Muscle of arm (tissue), 12 donors: ENCODE measurements around the gene WNK4. TPM values are rescaled to one million over a fixed set of nuclear protein-coding genes. Genes with fewer than 3 reads are reported as not detected.
"Not testable (repeated sequence)": the region's sequence is repeated elsewhere in the genome, so short reads cannot be mapped to it uniquely, and the experiment has no call there.

Source experiments
- DNase-seq: peaks from one replicate; pipeline ENCODE4 v3.0.0-alpha.2; 2013
- polyA plus RNA-seq, 12 donors: library from polyadenylated mRNA; unstranded; fragments of 120-200 nt; gene quantifications; one replicate each; pipeline ENCODE4 v1.2.1, GENCODE V29; 2013; ENCODE audit not compliant: insufficient read length in 12 of 12

Gene WNK4
- polyA plus RNA-seq, 12 donors = 0.32 to 3.3 (median 0.67) TPM; not detected in 2

DNA sequence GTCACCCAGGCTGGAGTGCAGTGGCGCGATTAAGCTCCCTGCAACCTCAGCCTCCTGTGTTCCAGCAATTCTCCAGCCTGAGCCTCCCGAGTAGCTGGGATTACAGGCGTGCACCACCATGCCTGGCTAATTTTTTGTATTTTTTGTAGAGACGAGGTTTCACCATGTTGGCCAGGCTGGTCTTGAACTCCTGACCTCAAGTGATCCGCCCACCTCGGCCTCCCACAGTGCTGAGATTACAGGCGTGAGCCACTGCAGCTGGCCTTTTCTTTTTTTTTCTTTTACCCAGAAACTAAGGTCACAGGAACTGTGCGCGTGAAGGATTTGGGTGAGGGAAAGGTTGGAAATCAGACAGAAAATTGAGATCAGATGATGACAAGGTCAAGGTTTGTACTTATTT lies 10.4 kb upstream of the WNK4 start:
- DNase-seq = not testable (repeated sequence)

DNA sequence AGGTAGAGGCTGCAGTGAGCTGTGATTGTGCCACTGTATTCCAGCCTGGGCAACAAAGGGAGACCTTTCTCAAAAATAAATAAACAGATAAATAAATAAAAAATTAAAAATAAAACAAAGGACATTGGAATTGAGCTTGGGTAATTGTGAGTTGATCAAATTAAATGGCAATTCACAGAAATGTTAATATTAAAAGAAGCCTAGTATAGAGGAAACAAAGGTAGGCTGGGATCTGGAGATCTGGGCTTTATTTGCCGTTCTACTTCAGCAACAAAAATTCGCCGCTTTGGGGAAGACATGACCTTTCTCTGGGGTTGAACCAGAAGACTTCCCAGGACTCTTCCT lies 7.5 kb upstream of the WNK4 start:
- no peak for DNase-seq

DNA sequence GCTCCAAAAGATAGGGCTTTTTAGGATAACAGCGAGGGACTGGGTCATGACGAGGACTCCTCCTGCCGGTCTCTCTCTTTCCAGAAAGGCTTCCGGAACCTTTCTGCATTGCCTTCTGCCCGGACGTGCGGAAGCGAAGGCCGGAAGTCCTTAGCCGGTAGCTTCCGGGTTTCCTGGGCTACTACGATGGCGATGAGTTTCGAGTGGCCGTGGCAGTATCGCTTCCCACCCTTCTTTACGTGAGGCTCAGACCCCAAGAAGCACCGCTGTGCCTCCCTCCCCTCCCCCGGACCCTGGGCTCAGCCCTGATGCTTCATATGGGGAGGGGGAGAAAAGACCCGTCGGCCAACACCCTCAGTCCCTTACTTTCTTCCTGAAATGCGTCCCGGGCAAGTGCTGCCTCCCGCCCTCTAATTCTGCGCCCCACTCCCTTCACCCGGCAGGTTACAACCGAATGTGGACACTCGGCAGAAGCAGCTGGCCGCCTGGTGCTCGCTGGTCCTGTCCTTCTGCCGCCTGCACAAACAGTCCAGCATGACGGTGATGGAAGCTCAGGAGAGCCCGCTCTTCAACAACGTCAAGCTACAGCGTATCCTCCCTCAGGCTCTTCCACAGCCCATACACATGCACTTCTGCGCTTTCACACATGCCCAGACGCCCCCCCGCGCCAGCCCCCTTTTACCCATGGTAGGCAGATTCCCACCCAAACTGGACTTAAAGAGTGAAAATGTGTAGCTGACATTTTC lies 6.9 kb upstream of the WNK4 start, which contains the start of gene VPS25:
Gene VPS25 (plus strand): TSS at position 160 of the 746 bp plus-strand sequence. CDS start 27 bp downstream, at position 187.
- DNase-seq = peak; percentile 88

DNA sequence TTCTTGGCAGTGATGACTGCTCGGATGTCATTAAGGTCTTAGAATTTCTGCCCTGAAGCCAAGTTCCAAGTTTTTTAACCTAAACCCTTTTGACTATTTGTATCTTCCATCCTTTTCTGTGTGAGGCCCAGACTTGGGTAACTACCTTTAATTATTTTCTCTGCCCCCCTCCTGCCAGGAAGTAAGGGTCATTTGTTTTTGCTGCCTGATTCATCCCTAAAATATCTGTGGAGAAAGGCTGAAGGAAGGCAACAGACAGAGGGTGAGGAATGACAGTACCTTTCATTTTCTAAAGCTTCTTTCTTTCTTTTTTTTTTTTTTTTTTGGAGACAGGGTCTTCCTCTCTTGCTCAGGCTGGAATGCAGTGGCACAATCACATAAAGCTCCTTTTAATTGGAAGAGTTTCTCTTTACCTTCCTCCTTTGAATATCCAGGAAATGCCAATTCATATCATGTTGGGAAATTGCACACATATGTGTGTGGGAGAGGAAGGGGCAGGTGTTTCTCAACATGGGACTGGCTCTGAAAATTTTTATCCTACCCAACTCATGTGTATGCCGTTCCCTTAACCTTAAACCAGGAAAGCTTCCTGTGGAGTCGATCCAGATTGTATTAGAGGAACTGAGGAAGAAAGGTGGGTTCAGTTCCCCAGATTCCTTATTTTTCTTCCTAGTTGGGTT lies 6.2 kb upstream of the WNK4 start:
- DNase-seq = no peak

DNA sequence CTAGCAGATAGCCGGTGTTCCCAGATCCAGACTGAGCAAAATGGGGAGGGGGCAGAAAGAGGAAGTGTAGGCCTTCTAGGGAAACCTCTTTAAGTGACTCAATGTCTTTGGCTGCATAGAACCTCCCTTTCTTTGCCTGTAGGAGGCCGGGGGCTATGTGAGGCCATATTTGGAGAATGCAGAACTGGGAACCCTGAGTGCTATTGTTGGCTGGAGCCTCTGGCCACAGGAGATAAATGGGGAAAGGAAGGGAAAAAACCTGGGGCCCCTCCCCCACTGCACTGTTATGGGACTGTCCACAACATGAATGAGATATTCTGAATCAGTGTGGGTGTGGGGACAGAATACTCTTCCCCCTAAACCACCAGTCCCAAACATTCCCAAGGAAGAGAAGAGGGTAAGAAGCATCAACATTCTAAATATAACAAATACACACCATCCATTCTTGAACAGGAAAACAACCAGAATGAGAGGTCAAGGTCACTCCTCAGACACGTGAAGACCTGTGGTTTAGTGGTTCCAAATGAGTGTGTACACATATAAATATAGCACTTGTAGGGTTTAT lies 4.8 kb upstream of the WNK4 start:
- no peak for DNase-seq

DNA sequence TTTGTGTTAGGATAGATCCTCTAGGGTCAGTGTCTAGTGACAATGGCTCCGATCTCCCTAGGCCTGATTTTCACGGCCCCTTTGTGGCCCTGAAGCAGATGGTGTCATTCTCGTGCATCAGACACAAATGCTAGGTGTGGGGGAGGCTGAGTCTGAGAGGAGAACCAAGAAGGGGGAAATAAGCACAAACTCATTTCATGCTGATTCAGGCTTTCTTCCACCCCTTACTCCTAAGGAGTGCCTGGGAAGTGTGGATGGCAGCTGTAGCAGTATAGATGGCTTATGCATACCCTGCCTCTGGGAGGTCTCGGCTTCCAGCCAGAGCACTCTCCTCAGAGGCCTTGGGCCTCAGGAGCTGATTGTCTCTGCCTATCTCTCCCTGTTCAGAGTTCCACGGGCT lies 1.8 kb upstream of the WNK4 start:
- DNase-seq = no peak

DNA sequence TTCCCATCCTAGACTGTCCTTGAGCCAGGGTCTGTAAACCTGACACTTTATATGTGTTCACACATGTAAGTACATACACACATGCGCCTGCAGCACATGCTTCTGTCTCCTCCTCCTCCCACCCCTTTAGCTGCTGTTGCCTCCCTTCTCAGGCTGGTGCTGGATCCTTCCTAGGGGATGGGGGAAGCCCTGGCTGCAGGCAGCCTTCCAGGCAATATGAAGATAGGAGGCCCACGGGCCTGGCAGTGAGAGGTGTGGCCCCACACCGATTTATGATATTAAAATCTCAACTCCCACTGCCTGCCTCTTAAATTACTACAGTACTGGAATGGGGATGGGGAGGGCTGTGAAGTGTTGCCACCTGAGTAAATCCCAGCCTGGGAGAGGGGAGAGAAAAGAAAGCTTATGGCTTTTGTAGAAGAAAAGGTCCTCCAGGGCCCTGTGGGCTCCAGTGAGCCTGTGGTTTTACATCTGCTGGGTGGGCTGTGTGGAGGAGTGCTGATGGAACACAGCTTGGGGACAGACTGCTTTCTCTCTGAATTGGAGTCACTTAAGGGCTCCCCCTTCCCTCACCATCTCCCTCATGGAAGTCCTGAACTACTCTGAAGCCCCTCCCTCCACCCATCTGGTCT lies 990 bp upstream of the WNK4 start:
- no peak for DNase-seq

DNA sequence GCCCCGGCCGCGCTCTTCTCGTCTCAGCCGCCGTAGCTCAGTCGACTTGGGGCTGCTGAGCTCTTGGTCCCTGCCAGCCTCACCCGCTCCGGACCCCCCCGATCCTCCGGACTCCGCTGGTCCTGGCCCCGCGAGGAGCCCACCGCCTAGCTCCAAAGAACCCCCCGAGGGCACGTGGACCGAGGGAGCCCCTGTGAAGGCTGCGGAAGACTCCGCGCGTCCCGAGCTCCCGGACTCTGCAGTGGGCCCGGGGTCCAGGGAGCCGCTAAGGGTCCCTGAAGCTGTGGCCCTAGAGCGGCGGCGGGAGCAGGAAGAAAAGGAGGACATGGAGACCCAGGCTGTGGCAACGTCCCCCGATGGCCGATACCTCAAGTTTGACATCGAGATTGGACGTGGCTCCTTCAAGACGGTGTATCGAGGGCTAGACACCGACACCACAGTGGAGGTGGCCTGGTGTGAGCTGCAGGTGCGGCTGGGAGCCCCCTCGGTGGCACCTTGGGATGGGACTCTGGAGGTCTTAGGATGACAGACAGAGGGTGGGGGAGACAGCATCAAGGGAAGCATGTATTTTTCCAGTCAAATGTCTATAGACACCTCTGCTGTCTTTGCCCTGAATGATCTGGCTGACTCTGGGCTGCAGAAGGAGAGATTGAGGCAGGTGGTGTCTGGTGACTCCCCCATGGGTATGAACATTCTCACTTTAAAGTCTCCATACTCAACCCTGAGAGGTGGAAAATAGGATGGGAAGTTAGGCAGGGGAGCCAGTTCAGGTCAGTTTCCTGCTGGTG lies 635 bp downstream of the WNK4 start:
- DNase-seq = no peak

DNA sequence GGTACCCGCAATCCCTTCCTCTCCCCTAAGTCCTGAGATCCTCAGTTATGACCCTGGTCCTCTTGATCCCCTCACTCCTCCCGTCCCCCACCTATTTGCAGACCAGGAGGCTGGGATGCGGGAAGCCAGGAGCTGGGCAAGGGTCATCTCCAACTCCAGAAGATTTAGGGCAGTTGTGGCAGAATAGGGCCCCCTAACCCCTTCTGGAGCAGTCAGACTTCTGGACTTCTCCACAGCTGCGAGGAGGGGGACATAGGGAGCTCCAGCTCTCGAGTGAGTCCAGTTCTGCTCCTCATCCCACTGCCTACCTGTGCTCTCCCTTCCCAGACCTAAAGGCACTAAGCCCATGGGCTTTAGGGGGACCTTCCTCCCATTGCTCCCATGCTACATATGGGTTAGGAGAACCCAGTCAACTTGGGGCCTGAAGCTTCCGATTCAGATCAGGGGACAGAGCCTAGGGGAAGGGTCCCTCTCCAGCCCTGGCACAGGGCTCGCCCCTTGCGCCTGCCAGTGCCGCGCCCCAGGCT lies 1.3 kb downstream of the WNK4 start:
- DNase-seq = no peak

DNA sequence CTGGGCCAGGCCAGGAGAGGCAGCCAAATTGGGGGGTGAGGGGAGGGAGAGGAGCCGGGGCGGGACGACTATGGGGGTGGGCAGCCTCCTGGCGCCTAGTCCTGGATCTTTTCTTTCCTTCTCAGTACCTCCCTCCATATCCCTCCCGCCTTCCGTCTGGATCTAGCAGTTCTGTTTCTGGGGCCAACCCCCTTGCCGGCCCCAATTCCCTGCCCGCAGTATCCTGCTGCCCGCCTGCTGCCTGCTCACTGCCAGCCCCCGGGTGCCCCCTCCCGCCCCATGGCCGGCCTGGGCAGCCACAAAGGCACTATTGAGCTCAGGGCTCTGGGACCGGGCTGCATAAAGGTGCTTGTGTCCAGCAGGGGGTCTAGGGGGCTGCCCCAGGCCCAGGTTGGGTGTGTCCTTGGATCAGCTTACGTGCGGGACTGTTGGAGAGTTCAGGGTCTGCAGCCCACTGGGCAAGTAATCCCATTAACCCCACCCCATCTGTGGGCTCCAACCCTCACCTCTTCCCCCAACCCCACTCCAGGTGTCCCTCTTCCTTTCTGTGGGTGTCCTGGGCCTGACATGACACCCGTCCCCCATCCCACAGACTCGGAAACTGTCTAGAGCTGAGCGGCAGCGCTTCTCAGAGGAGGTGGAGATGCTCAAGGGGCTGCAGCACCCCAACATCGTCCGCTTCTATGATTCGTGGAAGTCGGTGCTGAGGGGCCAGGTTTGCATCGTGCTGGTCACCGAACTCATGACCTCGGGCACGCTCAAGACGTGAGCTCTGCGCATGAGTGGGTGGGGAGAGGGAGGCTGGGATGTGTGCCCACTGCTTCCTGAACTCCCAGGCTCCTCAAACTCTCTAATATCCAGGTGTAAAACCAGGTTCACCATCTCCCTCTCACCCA lies 2.0 kb downstream of the WNK4 start:
- DNase-seq = no peak

DNA sequence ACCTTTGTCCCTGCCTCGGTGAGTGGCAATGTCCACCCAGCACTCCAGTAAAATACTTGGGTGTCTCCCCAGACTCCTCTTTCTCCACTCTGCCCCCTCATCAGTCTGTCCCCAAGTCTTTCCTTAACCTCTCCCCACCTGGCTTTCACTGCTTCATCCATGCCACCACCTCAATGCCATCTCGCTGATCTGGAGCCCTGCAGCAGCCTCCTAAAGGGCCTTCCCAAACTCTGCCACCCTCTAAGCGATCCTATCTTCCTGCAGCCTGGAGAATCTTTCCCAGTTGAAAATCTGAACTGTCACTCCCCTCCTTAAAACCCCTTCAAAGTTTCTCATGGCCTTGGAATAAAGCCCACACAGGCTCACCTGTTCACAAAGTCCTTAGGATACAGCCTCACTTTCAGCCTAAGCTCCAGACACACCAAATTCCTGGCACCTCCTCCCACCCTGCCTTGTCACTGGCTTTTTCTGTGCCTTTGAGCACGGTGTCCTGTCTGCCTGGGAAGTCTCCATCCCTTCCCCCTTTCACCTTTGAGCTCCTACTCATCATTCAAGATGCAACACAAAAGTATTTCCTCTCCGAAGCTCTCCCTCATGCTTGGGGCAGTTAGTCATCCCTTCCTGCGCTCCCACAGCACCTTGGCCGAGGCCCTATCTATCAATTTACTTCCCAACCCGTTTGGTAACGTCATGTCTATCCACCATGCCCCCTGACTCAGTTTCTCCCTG lies 2.8 kb downstream of the WNK4 start:
- no peak for DNase-seq

DNA sequence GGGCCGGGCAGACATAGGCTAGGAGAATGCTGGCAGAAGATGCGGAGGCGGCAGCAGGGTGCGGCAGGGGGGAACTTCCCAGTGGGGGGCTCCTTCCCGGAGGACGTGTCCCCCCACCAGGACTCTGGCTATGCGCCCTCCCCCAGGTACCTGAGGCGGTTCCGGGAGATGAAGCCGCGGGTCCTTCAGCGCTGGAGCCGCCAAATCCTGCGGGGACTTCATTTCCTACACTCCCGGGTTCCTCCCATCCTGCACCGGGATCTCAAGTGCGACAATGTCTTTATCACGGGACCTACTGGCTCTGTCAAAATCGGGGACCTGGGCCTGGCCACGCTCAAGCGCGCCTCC lies 3.4 kb downstream of the WNK4 start:
- DNase-seq = no peak

DNA sequence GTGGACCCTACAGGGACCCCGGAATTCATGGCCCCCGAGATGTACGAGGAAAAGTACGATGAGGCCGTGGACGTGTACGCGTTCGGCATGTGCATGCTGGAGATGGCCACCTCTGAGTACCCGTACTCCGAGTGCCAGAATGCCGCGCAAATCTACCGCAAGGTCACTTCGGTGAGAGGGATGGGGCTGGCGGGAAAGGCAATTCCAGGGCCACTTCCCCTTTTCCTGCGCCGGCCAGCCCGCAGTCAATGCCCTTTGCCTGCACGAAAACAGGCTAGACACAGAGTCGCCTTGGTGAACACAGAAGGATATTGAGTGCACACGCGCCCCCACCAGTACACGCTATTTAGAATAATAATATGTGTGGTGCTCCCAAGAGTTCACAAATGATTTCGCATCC lies 4.0 kb downstream of the WNK4 start:
- DNase-seq = no peak

DNA sequence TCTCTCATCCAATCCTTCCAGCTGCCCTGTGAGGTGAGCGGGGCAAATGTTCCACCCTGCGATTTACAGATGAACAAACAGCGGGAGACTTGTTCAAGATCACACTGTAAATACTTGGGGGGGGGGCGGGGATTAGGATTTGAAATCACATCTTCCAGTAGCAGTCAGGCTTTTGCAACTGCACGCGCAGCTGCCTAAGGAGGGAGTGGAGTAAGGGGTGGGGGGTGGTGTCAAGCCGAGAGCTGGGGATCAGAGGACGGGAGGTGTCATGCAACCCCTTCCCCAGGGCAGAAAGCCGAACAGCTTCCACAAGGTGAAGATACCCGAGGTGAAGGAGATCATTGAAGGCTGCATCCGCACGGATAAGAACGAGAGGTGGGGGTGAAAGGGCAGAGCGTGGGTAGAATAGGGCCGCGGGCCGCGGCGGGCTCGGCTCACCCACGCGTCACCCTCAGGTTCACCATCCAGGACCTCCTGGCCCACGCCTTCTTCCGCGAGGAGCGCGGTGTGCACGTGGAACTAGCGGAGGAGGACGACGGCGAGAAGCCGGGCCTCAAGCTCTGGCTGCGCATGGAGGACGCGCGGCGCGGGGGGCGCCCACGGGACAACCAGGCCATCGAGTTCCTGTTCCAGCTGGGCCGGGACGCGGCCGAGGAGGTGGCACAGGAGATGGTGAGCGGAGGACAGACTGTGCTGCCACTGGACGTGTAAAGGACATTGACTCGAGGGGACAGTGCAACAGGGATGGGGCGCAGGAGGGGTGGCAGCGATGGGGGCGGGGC lies 4.6 kb downstream of the WNK4 start:
- DNase-seq = no peak

DNA sequence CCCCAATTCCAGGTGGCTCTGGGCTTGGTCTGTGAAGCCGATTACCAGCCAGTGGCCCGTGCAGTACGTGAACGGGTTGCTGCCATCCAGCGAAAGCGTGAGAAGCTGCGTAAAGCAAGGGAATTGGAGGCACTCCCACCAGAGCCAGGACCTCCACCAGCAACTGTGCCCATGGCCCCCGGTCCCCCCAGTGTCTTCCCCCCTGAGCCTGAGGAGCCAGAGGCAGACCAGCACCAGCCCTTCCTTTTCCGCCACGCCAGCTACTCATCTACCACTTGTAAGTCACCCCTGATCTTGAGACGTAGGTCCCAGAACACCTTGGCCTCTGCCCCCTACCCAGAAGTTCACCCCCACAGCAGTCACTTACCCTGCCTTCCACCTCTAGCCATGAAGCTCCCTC lies 6.9 kb downstream of the WNK4 start:
- DNase-seq = no peak

DNA sequence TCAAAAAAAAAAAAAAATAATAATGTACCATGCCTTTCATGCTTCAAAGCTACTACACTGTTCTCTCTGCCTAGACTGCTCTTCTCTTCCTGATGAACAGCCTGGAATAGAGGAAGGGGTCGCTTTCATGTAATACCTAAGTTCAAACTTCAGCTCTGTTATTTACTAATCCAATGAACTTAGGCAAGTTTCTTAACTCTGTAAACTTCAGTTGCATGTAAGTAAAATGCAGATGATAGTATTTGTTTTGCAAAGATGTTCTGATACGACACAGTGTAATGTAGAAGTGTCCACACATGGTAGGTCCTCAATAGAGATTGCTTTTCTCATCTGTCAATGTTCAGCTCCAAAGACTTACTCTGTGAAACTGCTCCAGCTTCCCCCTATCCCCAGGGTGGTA lies 11.5 kb downstream of the WNK4 start:
- DNase-seq = no peak

DNA sequence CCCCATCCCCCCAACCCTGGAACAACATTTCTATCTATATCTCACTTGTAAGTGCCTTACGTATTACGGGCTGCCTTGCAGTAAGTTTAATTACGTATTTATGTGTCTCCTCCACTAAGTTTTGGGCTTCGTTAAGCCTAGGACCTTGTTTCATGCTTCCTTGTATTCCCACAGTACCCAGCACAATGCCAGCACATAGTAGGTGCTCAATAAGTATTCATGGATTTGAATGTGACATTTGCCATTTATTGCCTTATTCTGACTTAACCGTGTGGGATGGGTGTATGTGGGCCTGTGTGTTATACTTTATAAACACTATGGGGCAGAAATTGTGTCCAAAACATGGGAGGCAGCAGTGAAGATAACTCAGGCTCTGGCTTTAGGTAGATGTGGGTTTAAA lies 12.1 kb downstream of the WNK4 start:
- DNase-seq = no peak

DNA sequence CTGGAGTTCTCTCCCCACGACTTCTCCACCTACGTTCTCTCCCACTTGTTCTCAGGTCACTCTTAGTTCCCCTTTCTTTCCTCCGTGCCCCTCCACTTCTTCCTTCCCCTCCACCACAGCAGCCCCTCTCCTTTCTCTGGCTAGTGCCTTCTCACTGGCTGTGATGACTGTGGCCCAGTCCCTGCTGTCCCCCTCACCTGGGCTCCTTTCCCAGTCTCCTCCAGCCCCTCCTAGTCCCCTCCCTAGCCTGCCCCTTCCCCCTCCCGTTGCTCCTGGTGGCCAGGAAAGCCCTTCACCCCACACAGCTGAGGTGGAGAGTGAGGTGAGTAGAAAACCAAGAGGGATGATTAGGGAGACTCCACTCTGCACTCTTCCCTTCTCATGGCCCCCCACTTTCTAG lies 14.7 kb downstream of the WNK4 start:
- DNase-seq = no peak

DNA sequence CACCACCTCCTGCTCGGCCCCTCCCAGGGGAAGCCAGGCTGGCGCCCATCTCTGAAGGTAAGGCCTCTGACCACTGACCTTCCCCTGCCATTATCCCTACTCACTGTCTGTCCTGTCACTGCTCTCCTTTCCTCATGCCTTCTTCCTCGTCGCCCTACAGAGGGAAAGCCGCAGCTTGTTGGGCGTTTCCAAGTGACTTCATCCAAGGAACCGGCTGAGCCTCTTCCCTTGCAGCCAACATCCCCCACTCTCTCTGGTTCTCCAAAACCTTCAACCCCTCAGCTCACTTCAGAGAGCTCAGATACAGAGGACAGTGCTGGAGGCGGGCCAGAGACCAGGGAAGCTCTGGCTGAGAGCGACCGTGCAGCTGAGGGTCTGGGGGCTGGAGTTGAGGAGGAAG lies 15.1 kb downstream of the WNK4 start:
- DNase-seq = no peak
